Sigmoid colon (tissue), 7 donors: ENCODE measurements around the gene RASD2. TPM values are rescaled to one million over a fixed set of nuclear protein-coding genes. Genes with fewer than 3 reads are reported as not detected.

Source experiments
- DNase-seq: peaks from one replicate; pipeline ENCODE4 v3.0.0-alpha.2; 2019
- H3K27ac ChIP-seq, 4 donors: fragments of 200-600 bp; sonication (generic); one replicate each; pipeline ENCODE4 v1.5.1; 2016 to 2019; ENCODE audit warnings: mild to moderate bottlenecking in 1 of 4
- H3K27me3 ChIP-seq, 3 donors: fragments of 200-600 bp; sonication (generic); one replicate each; pipeline ENCODE4 v1.5.1; 2019; ENCODE audit warnings: mild to moderate bottlenecking in 1 of 3
- H3K36me3 ChIP-seq, 4 donors: fragments of 200-600 bp; sonication (generic); one replicate each; pipeline ENCODE4 v1.5.1; 2016 to 2019
- H3K4me1 ChIP-seq, 4 donors: fragments of 200-600 bp; sonication (generic); one replicate each; pipeline ENCODE4 v1.5.1; 2017 to 2019
- H3K4me3 ChIP-seq, 4 donors: fragments of 200-600 bp; sonication (generic); one replicate each; pipeline ENCODE4 v1.5.1; 2017 to 2019; ENCODE audit warnings: mild to moderate bottlenecking in 2 of 4, moderate library complexity in 1 of 4
- H3K9me3 ChIP-seq, 4 donors: fragments of 200-600 bp in 3 of 4; sonication (generic) in 3 of 4; one replicate each; pipeline versions ENCODE4 v1.5.1 to v1.6.1; 2013 to 2019
- CTCF ChIP-seq, 4 experiments: fragments of 450-650 bp in 3 of 4; fragments of 200-600 bp in 1 of 4; IDR thresholded peaks; one replicate each; pipeline ENCODE4 v1.5.1; 2016 to 2019; ENCODE audit warnings: antibody characterized with exemption in 4 of 4, mild to moderate bottlenecking in 3 of 4, moderate library complexity in 2 of 4
- EP300 ChIP-seq, 4 donors: sonication (generic); formaldehyde crosslinking; IDR thresholded peaks; one replicate each; pipeline ENCODE4 v1.6.1; 2017; ENCODE audit warnings: antibody characterized with exemption in 4 of 4
- POLR2A ChIP-seq, 2 donors: fragments of 450-650 bp; IDR thresholded peaks; one replicate each; pipeline ENCODE4 v1.6.1; 2016; ENCODE audit warnings: antibody characterized with exemption in 2 of 2, mild to moderate bottlenecking in 2 of 2, moderate library complexity in 2 of 2
- POLR2AphosphoS5 ChIP-seq, 4 donors: sonication (generic); formaldehyde crosslinking; IDR thresholded peaks; one replicate each; pipeline ENCODE4 v1.6.1; 2017; ENCODE audit warnings: antibody characterized with exemption in 4 of 4
- WGBS, 2 donors: extraction: QIAGEN DNeasy Blood & Tissue Kit; methylation state at CpG; one replicate each; pipeline ENCODE4 v1.1.7; 2013; 5-methylcytosine and 5-hydroxymethylcytosine counted together
- intact Hi-C: fragments of 100-400 bp; cut with DNase I; formaldehyde crosslinking; loops from one replicate; pipeline ENCODE4 v1.15.1; 2023
- polyA plus RNA-seq, 3 donors: library from polyadenylated mRNA; stranded (reverse); fragments of 200-250 nt; gene quantifications; one replicate each; pipeline ENCODE4 v1.2.3, GENCODE V29; 2013
- total RNA-seq, 4 donors: library from RNA; depleted of rRNA; stranded (reverse); fragments of >200 nt; gene quantifications; one replicate each; pipeline ENCODE4 v1.1.0, GENCODE V29; 2016
- donor health status: healthy with polysubstance abuse.
- donor health status: Bipolar disorder and iron deficiency.
- donor health status: healthy.

RASD2 gene
- total and polyA plus RNA-seq, 7 donors: 6.6 to 22.8 (median 12.0) TPM

- Histone ChIP-seq H3K4me3 (no peak overlapping the region), H3K27ac (peak overlapping the region; percentile 72 to 86 (median 82)), H3K27me3 (no peaks in the 10 kb centered on the region), H3K4me1 (peaks cover 0 to 77% (median 59%) of the 10 kb centered on the region in 4 donors), H3K36me3 (no peaks in the 10 kb centered on the region), H3K9me3 (no peaks in the 10 kb centered on the region)
- no peak for DNase-seq
- 47 to 53% methylated on average over 3 of the region's 3 CpGs for WGBS, 2 donors
- intact Hi-C loops: no loop called here
- TF ChIP-seq POLR2A (IDR thresholded peaks at IDR 0.05) (no peak), CTCF (IDR thresholded peaks at IDR 0.05) (no peak), POLR2AphosphoS5 (IDR thresholded peaks at IDR 0.05) (no peak), EP300 (IDR thresholded peaks at IDR 0.05) (no peak)
Observed at GRCh38 chr22:35593071-35593890, 52.6 kb downstream of the RASD2 start.

DNA sequence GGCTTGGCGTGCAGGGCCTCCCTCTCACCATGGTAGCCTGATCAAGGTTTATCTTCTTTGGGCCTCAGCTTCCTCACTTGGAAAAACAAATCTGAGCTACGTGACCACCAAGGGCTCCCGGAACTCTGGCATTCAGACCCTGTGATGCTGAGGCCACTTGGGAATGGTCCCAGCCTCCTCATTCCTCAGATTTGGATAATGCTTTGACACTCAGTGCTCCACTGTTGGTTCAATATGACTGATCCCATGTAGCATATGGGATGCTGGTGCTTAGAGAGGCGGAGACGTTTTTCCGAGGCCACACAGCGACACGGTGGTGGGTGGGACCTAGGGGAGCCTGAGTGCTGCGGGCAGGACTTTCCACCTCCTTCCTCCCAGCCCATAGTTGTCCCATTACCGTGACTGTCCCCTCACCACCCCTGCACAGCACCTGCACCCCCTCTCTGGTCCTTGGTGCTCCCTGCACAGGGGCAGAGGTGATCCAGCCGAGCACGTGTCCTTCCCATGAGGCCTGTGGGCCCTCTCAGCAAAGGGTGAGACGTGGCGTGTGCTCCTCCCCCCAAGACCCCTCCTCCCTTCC is 53.4 kb downstream of the RASD2 start:
- Histone ChIP-seq H3K27me3 (no peaks in the 10 kb centered on the region), H3K36me3 (no peaks in the 10 kb centered on the region), H3K4me3 (no peak overlapping the region), H3K27ac (peak overlapping the region; percentile 72 to 86 (median 82)), H3K4me1 (peaks cover 0 to 73% (median 54%) of the 10 kb centered on the region in 4 donors), H3K9me3 (no peaks in the 10 kb centered on the region)
- WGBS, 2 donors: 82 to 85% methylated on average over 14 of the region's 14 CpGs
- DNase-seq: no peak
- TF ChIP-seq CTCF (IDR thresholded peaks at IDR 0.05): no peak
- TF ChIP-seq EP300 (IDR thresholded peaks at IDR 0.05): no peak
- TF ChIP-seq POLR2A (IDR thresholded peaks at IDR 0.05): no peak
- no peak for TF ChIP-seq POLR2AphosphoS5 (IDR thresholded peaks at IDR 0.05)
- intact Hi-C loops: no loop called here

- Histone ChIP-seq H3K4me1 (peaks cover 0 to 66% (median 51%) of the 10 kb centered on the region in 4 donors), H3K27me3 (no peaks in the 10 kb centered on the region), H3K9me3 (no peaks in the 10 kb centered on the region), H3K36me3 (no peaks in the 10 kb centered on the region), H3K4me3 (no peak overlapping the region), H3K27ac (peak overlapping the region in 3 of 4 donors; percentile 80 to 86 (median 84))
- WGBS, 2 donors: 90 to 97% methylated on average over 5 of the region's 5 CpGs
- intact Hi-C loops: no loop called here
- TF ChIP-seq POLR2AphosphoS5 (IDR thresholded peaks at IDR 0.05) (no peak), POLR2A (IDR thresholded peaks at IDR 0.05) (no peak), EP300 (IDR thresholded peaks at IDR 0.05) (no peak), CTCF (IDR thresholded peaks at IDR 0.05) (no peak)
- no peak for DNase-seq
Observed at GRCh38 chr22:35594686-35595085, 54.1 kb downstream of the RASD2 start.

DNA sequence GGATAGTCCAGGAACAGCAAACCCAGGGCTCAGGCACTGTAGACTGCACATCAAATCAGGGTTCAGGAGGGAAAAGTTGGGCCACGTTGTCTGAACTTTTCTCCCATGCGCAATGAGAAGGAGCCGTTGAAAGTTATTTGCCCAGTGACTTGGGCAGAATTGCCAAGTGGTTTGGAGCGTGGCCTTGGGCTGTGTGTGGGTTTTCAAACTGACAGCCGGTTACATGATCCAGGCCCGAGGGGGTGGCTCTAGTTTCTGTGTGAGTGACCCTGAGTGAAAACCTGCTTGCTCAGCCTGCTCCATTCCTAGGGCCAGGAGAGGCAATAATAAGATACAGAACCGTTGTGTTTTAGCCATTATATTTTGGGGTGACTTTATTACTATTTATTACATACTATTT is 56.2 kb downstream of the RASD2 start:
- no peaks in the 10 kb centered on the region for H3K36me3 ChIP-seq
- intact Hi-C loops: no loop called here
- 75 to 80% methylated on average over 7 of the region's 7 CpGs for WGBS, 2 donors
- no peak overlapping the region for H3K4me3 ChIP-seq
- no peaks in the 10 kb centered on the region for H3K27me3 ChIP-seq
- peaks cover 0 to 56% (median 48%) of the 10 kb centered on the region in 4 donors for H3K4me1 ChIP-seq
- DNase-seq: peak; percentile 92
- H3K9me3 ChIP-seq: no peaks in the 10 kb centered on the region
- no peak for TF ChIP-seq CTCF (IDR thresholded peaks at IDR 0.05)
- TF ChIP-seq EP300 (IDR thresholded peaks at IDR 0.05): peak in 2 of 4 donors; percentile 79 to 86
- TF ChIP-seq POLR2AphosphoS5 (IDR thresholded peaks at IDR 0.05): peak; percentile 80 to 94 (median 88)
- H3K27ac ChIP-seq: peak overlapping the region in 3 of 4 donors; percentile 73 to 80 (median 79)
